Measurements from ENCODE around the gene TXNDC8. TPM values are rescaled to one million over a fixed set of nuclear protein-coding genes. Genes with fewer than 3 reads are reported as not detected.
A peak's percentile ranks its signal among the peaks of the same experiment; 100 is the strongest.

TXNDC8 gene
- total and polyA plus RNA-seq, 12 donors = not detected

DNA sequence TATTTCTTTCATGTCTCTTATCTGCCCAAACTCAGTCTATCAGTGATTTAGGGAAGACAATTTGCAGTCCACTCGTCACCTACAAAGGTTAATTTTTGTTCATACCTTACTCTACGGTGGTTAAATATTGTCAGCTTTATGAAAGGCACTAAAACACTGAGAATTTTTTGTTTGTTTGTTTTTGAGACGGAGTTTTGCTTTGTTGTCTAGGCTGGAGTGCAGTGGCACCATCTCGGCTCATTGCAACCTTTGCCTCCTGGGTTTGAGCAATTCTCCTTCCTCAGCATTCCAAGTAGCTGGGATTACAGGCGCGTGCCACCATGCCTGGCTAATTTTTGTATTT is 55.0 kb downstream of the TXNDC8 start:
- intact Hi-C loops (cut with DNase I) = loop anchor here in 1 of 10 donors (5.0 kb wide), 1 partner anchor 845 kb away; no protein-coding TSS in a partner anchor
- TF ChIP-seq CTCF (IDR thresholded peaks at IDR 0.05) = no peak
- Histone ChIP-seq H3K4me1 (peaks cover 0 to 8% (median 0%) of the 10 kb centered on the region in 9 donors), H3K4me3 (no peak overlapping the region), H3K36me3 (no peaks in the 10 kb centered on the region), H3K27me3 (peaks cover 0 to 6% (median 0%) of the 10 kb centered on the region in 7 donors), H3K9me3 (no peaks in the 10 kb centered on the region), H3K27ac (no peak overlapping the region)
- WGBS, 2 donors = 76 to 86% methylated on average over 6 of the region's 6 CpGs
- DNase-seq (no peak), ATAC-seq (no peak)

DNA sequence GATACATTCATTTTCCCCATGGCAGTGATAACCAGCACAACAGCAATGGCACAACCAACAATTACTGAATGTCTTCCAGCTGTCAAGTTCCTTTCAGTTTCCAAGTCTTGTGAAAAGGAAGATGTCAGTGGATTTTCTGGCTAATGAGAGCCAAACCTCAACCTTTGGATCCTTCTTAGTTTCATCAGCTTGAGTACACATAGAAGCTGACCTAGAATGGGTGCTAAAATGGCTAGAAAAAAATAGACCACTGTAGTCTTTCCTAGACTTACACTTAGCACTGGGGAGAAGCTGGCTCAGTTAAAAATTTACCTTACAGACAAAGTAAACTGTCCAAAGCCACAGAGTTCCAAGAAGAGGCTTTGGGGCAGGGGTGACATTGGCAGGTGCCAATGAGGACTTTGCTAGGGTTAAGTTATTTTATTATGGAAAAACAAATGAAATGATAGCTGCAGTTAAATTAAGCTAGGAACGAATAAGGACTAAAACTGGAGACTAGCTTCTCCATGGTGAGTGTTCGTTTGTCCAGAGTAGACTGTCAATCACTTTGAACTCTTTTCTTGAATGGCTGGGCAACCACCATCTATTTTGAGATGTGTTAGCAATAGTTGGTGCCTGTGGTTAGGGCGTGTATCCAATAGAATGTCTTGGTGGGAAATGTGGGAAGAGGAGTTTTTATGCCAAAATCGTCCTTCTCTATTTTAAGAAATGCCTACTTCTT is 55.5 kb downstream of the TXNDC8 start:
- no peak for TF ChIP-seq CTCF (IDR thresholded peaks at IDR 0.05)
- no peak for ATAC-seq

DNA sequence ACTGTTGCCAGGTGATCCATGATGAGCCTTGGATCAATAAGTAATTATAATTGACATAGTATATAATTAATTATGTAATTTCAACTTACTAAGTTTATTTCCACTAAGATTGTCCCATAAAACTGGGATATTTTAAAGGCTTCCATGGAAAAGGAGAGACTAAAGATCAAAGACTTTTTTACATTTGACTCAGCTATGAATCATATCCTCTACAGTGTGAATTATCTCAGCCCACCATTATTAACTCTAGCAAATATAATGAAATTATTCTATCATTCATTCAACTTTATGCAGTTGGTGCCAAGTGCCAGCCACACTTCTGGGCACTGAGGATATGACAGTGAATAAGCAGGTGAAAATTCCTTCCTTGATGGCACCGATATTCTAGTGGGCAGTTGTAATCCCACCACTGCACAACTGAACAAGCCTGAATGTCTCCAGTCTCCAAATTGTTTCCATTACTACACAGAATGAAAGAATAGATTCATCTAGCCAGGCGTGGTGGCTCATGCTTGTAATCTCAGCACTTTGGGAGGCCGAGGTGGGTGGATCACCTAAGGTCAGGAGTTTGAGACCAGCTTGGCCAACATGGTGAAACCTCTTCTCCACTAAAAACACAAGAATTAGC is 59.5 kb downstream of the TXNDC8 start:
- Histone ChIP-seq H3K27me3 (no peaks in the 10 kb centered on the region), H3K36me3 (no peaks in the 10 kb centered on the region), H3K4me1 (peaks cover 0 to 8% (median 0%) of the 10 kb centered on the region in 9 donors), H3K4me3 (no peak overlapping the region), H3K27ac (no peak overlapping the region), H3K9me3 (no peaks in the 10 kb centered on the region)
- intact Hi-C loops (cut with DNase I) = no loop called here
- ATAC-seq (no peak), DNase-seq (no peak)
- TF ChIP-seq CTCF (IDR thresholded peaks at IDR 0.05) = no peak
- WGBS, 2 donors = 70 to 85% methylated on average over 3 of the region's 3 CpGs

More for the DNA sequence above, 55.5 kb downstream of the TXNDC8 start:
- no peak for DNase-seq
- Histone ChIP-seq H3K4me1 (peaks cover 0 to 8% (median 0%) of the 10 kb centered on the region in 9 donors), H3K4me3 (no peak overlapping the region), H3K9me3 (no peaks in the 10 kb centered on the region), H3K36me3 (no peaks in the 10 kb centered on the region), H3K27me3 (peaks cover 0 to 6% (median 0%) of the 10 kb centered on the region in 7 donors), H3K27ac (no peak overlapping the region)
- 68 to 74% methylated on average over 4 of the region's 4 CpGs for WGBS, 2 donors
- intact Hi-C loops (cut with DNase I) = loop anchor here in 1 of 10 donors (5.0 kb wide), 1 partner anchor 845 kb away; no protein-coding TSS in a partner anchor

GRCh38 chr9:110276781-110277180 is 60.9 kb downstream of the TXNDC8 start:
- intact Hi-C loops (cut with DNase I) = no loop called here
- DNase-seq (no peak), ATAC-seq (peak in 1 of 8 donors; percentile 56)
- Histone ChIP-seq H3K4me3 (no peak overlapping the region), H3K27ac (no peak overlapping the region), H3K4me1 (peaks cover 0 to 3% (median 0%) of the 10 kb centered on the region in 9 donors), H3K36me3 (no peaks in the 10 kb centered on the region), H3K27me3 (no peaks in the 10 kb centered on the region), H3K9me3 (no peaks in the 10 kb centered on the region)
- TF ChIP-seq CTCF (IDR thresholded peaks at IDR 0.05) = no peak
- WGBS, 2 donors = 50 to 56% methylated on average over 3 of the region's 3 CpGs
